ENCODE measurements around the gene PRDM7.

Gene PRDM7

DNA sequence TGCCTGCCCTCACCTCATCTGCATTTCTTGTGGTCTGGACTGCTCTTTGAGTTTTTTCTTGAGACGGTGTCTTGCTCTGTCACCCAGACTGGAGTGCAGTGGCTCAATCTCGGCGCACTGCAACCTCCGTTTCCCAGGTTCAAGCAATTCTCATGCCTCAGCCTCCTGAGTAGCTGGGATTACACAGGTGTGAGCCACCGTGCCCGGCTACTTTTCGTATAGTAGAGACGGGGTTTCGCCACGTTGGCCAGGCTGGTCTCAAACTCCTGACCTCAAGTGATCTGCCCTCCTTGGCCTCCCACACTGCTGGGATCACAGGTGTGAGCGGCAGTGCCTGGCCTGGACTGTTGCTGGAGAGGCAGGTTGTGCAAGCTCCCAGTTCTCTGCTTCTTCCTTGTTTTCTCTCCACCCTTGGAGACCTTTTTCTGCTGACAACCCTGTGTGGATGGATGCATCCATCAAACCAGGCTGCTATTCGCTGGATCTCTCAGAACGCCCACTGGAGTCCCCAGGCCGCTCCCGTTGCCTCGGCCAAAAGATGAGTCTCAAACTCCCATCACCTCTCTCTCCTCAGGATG is 35.1 kb downstream of the PRDM7 start:
- no peak overlapping the region for H3K27ac ChIP-seq
- TF ChIP-seq, protein P1, sequence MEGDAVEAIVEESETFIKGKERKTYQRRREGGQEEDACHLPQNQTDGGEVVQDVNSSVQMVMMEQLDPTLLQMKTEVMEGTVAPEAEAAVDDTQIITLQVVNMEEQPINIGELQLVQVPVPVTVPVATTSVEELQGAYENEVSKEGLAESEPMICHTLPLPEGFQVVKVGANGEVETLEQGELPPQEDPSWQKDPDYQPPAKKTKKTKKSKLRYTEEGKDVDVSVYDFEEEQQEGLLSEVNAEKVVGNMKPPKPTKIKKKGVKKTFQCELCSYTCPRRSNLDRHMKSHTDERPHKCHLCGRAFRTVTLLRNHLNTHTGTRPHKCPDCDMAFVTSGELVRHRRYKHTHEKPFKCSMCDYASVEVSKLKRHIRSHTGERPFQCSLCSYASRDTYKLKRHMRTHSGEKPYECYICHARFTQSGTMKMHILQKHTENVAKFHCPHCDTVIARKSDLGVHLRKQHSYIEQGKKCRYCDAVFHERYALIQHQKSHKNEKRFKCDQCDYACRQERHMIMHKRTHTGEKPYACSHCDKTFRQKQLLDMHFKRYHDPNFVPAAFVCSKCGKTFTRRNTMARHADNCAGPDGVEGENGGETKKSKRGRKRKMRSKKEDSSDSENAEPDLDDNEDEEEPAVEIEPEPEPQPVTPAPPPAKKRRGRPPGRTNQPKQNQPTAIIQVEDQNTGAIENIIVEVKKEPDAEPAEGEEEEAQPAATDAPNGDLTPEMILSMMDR (conservative IDR thresholded peaks at IDR 0.05) = no peak

- TF ChIP-seq, protein P1 (conservative IDR thresholded peaks at IDR 0.05) = no peak
- H3K27ac ChIP-seq = no peak overlapping the region
Measured at GRCh38 chr16:90040152-90041023, 36.7 kb downstream of the PRDM7 start.

GRCh38 chr16:90037276-90037675 is 39.9 kb downstream of the PRDM7 start:
- TF ChIP-seq, protein P1 (conservative IDR thresholded peaks at IDR 0.05) = no peak
- H3K27ac ChIP-seq = no peak overlapping the region

- TF ChIP-seq, protein P1 (conservative IDR thresholded peaks at IDR 0.05) = no peak
Measured at GRCh38 chr16:90035902-90036301, 41.2 kb downstream of the PRDM7 start.

DNA sequence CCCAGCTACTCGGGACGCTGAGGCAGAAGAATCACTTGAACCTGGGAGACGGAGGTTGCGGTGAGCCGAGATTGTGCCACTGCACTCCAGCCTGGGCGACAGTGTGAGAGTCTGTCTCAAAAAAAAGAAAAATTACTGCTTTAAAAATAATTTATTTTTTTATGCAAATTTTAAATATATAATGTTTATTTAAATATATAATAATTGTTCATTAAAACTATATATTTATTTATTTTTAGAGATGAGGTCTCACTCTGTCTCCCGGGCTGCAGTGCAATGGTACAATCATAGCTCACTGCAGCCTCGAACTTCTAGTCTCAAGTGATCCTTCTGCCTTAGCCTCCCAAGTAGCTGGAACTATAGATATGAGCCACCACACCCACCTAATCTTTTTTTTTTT is 42.6 kb downstream of the PRDM7 start:
- no peak overlapping the region for H3K27ac ChIP-seq
- TF ChIP-seq, protein P1 (conservative IDR thresholded peaks at IDR 0.05) = no peak

More at GRCh38 chr16:90035902-90036301, 41.2 kb downstream of the PRDM7 start:
- no peak overlapping the region for H3K27ac ChIP-seq

GRCh38 chr16:90033387-90033786 is 43.7 kb downstream of the PRDM7 start:
- TF ChIP-seq, protein P1 (conservative IDR thresholded peaks at IDR 0.05) = no peak
- H3K27ac ChIP-seq = no peak overlapping the region

DNA sequence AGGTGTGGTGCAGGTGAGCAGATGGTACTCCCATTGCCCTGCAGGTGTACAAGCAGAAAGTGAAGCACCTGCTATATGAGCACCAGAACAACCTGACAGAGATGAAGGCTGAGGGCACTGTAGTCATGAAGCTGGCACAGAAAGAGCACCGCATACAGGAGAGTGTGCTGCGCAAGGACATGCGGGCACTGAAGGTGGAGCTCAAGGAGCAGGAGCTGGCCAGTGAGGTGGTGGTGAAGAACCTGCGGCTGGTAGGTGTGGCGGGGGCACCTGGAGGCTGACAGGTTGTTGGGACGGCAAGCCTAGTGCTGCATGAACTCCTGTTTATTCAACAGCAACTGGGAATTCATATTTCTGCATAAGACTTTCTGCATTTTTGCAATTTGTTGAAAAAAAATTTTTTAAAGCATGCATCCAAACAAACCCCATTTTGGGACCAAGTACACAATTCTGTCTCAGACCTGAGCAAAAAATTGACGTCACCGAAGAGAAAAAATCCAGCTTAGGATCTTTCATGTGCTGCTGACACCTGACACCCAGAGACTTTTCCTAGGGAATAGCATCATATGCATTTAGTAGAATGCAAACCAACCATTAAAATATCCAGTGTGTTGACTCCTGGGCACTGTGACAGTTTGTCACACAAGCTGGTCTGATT is 44.3 kb downstream of the PRDM7 start:
- H3K27ac ChIP-seq = no peak overlapping the region
- TF ChIP-seq, protein P1 (conservative IDR thresholded peaks at IDR 0.05) = no peak
